Stomach (tissue), 4 donors: ENCODE measurements around the gene ATG9A.

Experiments
- EP300 ChIP-seq: sonication (generic); formaldehyde crosslinking; IDR thresholded peaks from one replicate; pipeline ENCODE4 v1.6.1; 2017; ENCODE audit warnings: antibody characterized with exemption
- POLR2AphosphoS5 ChIP-seq, 3 donors: sonication (generic); formaldehyde crosslinking; IDR thresholded peaks; one replicate each; pipeline ENCODE4 v1.6.1; 2016; ENCODE audit warnings: antibody characterized with exemption in 3 of 3
- TF ChIP-seq, protein P1 (sequence below), 7 experiments: fragments of 450-650 bp in 4 of 7; fragments of 200-600 bp in 3 of 7; sonication (generic) in 3 of 7; IDR thresholded peaks; one replicate each; pipeline ENCODE4 v1.5.1; 2016 to 2019; ENCODE audit warnings: antibody characterized with exemption in 7 of 7, control low read depth in 2 of 7, mild to moderate bottlenecking in 1 of 7

DNA sequence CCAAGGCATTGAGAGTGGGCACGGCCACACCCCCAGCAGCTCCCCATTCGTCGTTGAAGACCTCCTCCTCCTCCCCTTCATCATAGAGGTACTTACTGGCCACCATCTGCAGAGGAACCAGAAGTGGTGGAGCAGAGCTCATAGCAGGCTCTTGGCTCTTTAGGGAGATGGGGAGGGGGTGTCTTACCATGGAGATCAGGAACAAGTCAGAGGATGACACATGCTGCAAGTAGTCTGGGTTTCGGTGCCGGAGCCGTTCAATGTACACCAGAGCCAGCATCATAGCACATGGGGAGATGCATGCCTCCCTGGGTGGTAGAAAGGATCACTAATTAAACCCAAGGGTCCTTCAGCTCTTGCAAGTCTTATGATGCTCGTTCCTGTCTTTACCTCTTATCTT is 54.6 kb downstream of the ATG9A start:
- TF ChIP-seq, protein P1, sequence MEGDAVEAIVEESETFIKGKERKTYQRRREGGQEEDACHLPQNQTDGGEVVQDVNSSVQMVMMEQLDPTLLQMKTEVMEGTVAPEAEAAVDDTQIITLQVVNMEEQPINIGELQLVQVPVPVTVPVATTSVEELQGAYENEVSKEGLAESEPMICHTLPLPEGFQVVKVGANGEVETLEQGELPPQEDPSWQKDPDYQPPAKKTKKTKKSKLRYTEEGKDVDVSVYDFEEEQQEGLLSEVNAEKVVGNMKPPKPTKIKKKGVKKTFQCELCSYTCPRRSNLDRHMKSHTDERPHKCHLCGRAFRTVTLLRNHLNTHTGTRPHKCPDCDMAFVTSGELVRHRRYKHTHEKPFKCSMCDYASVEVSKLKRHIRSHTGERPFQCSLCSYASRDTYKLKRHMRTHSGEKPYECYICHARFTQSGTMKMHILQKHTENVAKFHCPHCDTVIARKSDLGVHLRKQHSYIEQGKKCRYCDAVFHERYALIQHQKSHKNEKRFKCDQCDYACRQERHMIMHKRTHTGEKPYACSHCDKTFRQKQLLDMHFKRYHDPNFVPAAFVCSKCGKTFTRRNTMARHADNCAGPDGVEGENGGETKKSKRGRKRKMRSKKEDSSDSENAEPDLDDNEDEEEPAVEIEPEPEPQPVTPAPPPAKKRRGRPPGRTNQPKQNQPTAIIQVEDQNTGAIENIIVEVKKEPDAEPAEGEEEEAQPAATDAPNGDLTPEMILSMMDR (IDR thresholded peaks at IDR 0.05) = no peak
- TF ChIP-seq EP300 = no peak
- TF ChIP-seq POLR2AphosphoS5 (IDR thresholded peaks at IDR 0.05) = no peak
